GM19043 (cell line): ENCODE measurements around the gene TCEA3.

ENCODE experiments used
- ATAC-seq: cut with Tn5 transposase; IDR thresholded peaks from one replicate; pipeline ENCODE4 v1.9.1; 2021; ENCODE audit warnings: low read depth; ENCODE audit not compliant: unreplicated experiment

Gene TCEA3

DNA sequence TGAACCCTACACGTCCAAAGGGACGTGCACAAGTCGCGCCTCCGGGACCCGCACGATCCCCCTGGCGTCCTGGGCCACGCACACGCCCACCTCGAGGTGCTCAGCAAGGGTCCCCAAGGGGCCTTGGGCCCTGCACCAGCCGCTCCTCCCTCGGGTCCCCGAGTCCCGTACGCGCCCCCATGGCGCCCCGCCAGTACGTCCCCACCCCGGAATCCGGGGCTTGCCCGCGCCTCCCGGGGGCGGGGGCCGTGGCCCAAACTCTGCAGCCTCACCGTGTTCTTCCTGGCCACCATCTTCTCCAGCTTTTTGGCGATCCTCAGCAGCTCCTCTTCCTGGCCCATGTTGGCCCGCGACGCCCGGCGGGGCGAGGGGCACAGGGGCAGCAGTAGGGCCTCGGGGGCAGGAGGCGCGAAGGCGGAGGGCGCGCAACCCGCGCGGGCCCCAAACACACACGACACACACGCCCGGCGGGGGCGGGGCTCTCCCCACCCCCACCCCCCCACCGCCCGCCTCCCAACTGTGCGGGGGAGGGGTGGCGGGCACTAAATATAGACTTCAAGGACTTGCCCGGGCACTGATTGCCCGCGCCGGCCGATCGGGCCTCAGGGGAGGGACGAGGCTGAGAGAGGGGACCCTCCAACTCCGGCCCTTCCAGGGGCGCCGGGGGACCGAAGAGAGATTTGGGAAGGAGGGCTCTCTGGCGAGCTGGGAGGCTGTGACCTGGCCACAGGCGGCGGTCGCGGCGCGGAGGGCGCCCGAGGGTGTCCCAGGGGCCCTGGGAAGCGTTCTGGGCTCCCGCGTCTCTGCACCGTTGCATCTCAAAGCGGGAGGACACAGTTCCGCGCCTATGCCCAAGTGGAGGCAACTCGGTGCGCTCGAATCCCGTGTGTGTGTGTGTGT lies at the start of gene TCEA3:
Gene TCEA3, minus strand, starts transcription at position 456 of the 900 bp plus-strand sequence. Its CDS starts 115 bp downstream, at position 341.
- no peak for ATAC-seq

DNA sequence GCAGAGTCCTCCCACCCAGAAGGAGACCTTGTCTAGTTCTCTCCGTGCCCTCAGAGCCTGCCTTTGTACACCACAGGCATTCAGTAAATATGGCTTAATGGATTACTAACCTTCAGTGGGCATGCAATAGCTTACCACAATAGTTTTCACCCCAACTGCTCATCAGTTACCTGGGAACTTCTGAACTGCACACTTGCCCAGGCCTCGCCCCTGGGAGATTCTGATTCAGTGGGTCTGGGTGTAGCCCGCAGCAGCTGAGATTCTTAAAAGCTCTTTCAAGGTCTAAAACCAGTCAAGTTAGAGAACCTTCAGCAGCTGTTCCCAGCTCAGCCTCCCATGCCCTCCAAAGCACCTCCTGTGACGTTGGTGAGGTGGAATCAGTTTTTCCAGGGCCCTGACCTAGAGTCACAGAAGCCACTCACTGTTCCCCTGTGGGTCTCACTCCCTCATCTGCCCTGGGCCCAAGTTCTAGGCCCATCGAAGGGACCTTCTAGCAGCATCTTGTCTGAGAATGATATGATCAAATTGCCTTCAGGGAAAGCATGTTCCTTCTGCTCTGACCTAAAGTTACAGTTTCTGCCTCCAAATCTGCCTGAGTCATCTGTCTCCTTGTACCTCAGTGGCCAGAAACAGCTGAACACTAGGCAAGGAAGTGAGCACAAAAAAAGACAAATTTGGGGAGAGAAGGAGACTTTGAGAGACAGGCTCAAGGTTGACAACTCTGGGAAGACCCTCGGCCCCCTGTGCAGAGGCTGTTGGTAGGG lies 48.7 kb upstream of the TCEA3 start:
- no peak for ATAC-seq

DNA sequence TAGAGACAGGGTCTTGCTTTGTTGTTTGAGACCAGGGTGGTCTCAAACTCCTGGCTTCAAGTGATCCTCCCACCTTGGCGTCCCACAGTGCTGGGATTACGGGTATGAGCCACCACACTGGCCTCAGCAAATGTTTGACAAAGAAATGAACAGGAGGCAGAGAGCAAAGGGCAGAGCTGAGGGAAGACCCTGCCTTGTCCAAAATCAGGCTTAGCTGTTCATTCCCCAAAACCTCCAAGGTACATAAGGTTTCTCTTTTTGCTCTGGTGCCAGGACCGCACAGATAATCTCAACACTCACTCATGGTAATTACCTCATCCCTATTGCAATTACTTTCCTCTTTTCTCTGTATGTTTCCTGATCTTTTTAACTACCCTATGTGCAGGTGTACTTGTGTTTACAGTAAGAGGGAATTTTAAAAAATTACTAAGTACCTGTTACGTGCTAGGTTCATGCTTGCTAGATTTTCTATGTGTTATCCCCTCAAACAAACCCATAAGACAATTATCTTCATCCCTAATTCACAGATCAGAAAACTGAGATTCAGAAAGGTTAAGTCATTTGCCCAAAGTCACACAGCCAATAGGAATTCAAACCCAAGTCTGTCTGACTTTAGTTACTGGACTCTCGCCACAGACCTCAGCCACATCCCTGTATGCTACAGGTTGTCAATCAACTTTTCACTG lies 47.9 kb upstream of the TCEA3 start:
- ATAC-seq = no peak

DNA sequence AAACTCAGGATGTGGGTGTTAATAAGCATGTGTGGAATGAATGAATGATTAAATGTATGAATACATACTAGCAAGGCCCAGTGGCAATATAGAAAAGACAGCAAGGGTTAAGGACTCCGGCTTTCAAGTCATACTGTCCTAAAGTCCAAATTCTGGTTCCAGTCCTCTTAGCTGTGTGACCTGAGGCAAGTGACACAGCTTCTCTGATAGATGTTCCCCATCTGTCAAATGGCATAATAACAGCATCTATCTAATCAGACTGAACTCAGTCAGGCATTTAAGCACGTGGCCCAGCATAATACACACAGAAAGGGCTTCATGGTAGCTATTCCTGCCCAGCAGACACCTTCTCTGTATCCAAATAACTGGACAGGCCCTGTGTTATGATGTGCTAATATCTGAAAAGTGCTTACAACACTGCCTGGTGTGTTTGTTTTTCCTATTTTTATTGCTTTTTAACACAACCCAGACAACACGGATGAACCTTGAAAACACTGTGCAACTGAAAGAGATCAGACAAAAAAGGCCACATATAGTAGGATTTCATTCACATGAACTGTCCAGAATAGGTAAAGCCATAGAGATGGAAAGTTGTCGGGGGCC lies 47.0 kb upstream of the TCEA3 start:
- no peak for ATAC-seq

DNA sequence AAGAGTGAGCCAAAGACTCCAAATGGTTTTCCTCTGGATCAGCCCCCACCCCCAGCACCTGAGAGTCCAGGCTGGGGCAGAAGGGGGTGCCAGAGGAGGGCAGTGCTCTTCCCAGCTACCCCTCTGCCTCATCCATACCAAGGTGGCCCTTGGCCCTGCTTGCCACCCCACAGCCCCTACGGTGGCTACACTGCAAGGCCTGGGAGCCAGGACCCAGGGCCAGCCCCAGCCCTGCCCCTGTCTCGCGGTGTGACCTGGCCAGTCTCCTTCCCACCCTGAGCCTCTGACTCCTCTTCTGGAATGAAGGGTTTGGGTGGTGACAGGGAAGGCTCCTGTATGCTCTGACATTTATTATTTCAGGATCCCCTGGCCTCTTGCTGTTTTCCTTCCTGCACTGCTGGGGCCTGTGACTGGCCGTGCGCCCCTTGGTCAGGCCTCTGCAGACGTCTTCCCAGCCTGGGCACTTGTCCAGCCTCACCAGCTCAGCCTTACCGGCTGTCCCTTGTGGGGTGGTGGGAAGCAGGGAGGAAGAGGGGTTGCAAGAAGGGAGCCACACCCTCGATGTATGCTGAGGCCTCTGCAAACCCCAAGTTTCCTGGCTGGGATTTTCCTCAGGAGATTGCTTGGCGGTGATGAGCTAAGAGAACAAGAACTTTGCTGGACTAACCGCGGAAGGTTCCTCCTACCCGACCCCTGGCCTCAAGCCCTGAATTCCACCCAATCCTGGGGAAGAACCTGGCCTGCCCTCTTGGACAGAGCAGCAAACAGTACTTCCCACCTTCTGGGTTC lies 45.9 kb upstream of the TCEA3 start:
- ATAC-seq = no peak

DNA sequence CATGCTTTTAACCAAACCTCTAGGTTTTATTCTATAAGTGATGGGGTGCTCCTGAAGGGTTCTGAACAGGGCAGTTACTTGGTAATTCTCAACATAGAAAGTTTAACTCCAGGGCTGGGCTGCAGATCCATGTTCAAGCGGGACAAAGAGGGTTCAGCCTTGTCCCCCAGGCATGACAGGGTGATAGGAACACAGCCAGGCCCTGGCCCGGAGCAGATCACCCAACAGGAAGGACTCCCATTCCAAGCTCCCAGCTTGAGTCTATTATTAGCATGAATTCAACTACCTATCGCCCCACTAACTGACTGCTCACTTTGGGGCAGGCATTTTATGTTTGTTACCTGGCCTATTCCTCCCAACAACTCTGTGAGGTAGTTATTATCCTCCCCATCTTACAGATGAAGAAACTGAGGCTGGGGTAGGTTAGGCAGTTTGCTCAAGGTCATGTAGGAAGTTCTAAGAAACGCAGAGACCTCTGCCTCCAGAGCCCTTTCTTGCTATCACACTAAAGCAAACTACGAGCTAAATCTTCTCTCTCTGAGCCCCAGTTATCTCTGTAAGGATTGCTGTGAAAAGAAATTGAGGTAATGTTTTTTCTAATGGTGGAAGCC lies 44.9 kb upstream of the TCEA3 start:
- ATAC-seq = no peak

DNA sequence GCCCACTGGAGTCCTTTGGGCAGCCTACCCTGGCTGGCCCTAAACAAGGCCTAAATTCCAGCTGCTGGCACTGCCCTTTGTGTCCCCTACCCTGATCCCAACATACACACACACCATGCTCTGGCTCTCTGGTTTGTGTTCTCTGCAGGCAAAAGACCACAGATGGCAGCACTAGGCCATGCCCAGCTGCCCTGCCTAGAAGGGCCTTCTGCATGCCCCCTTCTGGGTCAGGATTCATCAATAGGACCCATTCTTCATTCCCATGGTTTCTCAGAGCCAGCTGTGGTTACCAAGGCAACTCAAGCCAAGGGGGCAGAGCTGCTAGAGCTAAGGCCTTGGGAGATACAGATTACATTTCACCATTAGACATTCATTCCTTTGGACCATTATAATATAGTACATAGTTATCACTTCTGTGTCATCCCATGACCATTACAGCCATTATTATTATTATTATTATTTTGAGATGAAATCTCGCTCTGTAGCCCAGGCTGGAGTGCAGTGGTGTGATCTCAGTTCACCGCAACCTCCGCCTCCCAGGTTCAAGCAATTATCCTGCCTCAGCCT lies 42.0 kb upstream of the TCEA3 start:
- ATAC-seq = no peak

DNA sequence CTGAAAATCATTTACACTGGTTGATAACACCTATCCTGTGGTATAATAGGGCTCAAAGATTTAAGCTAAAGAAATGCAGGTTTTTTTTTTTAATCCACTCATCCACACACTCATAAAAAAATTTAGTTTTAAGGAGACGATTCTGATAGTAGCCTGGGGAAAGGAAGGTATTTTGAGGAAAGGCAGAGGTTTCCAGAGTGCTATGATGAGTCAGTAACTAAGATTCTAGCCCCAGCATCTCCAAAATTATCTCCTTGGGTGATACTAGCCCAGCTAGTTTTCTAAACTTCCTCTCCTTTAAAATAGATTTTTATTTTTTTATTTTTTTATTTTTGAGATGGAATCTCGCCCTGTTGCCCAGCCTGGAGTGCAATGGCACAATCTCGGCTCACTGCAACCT lies 38.7 kb upstream of the TCEA3 start:
- no peak for ATAC-seq

DNA sequence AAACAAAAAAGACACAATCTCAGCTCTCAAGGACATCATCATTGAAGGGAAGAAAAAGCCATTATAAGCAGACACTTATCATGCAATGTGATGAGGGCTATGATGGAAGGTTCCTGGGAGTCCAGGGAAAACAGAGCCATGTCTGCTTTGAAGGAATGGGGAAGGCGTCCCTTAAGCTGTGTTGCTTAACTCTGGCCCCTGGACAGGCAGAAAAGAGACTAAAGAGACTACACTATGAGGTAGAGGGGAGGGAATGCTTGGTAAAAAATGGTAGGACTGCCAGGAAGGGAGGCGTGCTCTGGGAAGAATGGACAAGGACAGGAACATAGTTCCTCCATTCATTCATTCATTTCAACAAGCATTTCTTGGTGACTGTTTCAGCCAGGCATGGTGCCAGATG lies 38.2 kb upstream of the TCEA3 start:
- ATAC-seq = no peak

DNA sequence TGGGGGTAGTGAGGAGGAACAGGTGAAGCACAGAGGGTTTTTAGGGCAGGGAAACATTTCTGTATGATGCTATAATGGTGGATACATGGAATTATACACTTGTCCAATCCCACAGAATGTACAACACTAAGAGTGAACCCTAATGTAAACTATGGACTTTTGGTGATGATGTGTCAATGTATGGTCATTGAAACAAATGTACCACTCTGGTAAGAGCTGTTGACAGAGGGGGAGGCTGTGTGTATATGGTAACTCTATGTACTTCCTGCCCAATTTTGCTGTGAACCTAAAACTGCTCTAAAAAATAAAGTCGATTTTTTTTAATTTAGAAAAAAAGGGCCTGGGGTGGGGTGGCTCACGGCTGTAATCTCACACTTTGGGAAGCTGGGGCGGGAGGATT lies 36.5 kb upstream of the TCEA3 start:
- no peak for ATAC-seq

DNA sequence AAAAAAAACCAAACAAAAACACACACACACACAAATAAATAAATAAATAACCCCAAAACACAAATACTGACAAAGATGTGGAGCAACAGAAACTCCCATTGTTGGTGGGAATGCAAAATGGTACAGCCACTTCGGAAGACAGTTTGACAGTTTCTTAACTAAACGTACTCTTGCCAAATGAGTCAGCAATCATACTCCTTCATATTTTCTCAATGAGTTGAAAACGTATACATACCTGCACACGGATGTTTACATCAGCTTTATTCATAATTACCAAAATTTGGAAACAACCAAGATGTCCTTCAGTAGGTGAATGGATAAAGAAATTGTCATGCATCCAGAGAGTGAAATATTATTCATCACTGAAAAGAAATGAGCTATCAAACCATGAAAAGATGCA lies 36.0 kb upstream of the TCEA3 start:
- no peak for ATAC-seq

DNA sequence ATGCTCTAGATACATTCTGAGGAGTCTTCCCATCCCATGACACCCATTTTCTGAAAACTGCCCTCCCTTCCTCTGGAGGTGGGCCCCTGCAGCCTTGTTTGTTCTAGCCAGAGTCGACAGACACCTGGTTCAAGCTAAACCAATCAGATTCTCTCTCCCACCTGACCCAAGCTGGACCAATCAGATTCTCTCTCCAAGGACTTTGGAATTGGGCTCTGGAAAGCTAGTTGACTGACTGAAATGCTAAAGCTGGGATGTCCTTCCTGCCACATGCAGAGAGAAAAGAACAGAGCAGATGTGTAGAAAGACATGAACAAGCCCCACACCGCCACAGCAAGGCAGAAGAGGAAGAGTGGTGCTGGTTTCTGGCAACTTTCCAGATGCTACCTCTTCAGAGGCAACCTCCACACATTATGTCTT lies 34.8 kb upstream of the TCEA3 start:
- ATAC-seq = no peak

DNA sequence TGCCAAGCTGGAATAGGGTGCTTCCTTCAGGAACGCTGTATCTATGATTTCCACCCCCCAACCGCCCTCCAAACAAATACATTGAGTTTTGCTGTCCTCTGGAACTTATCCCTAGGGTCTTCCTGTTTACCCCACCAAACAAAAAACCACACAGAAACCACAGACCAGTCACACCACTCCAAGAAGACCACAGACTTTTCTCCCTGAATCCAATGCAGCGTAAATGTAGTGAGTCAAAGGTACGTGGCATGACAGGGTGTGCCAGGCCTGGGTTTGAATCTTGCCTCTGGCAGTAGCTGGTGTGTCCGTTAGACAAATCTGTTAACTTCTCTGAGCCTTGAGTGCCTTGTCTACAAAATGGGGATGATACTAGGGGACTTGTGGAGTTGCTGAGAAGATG lies 31.7 kb upstream of the TCEA3 start:
- no peak for ATAC-seq

DNA sequence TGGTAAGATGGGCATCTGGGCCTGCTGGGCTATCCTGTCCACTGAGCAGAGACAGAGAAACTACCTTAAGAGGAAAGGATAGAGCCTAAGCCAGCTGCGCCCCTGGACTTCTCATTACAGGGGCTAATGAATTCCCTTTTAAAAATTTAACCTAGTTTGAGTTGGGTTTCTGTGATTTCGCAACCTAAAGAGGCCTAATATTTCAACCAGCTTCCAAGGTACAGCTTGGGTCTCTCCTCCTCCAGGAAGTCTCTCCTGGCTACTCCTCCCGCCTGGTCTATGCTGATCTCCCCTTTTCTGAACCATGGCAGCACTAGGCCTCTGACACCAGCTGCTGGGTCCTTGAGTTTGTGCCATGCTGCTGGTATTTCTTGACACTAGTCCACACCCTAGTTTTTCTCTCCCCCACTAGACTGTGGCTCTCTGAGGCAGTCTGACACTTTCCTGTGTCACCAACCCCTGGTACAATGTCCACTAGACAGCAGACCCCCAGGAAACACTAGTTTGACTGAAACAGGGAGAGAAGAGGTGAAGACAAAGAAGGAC lies 29.0 kb upstream of the TCEA3 start:
- ATAC-seq = no peak

DNA sequence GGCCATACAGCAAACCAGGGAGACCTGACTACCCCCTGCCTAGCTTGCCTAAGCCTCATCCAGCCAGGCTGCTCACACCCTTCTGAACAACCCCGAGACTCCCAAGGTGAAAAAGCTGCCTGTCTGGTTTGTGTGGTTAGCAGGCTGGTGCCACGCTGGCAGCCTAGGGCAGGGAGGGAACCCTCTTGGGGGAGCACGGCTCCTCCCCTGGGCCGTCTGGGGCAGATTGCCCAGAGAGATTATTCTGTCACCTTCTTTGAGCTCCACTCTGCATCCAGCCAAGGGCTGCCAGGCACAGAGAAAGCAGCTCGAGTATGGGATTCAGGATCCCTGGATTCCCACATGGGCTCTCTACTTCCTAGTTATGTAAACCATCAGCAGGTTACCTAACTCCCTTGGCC lies 27.5 kb upstream of the TCEA3 start:
- ATAC-seq = no peak

DNA sequence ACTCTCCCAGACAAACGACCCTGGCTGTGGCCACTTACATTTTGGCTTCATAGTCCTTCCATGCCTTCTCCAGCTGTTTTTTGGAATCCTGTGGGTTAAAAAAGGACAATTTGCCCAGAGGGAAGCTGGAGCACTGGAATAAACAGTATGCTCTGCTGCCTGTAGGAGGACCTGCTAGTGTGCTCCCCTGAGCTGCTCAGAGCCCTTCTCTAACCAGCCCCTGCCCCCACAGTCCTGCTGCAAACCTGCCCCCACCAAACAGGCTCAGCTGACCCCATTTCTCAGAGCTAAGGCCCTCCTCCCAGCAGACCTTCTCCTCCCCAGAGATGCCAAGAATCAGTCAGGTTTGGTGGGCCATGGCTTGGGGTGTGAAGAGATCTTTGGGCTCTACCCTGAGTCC lies 26.9 kb upstream of the TCEA3 start:
- ATAC-seq = no peak

DNA sequence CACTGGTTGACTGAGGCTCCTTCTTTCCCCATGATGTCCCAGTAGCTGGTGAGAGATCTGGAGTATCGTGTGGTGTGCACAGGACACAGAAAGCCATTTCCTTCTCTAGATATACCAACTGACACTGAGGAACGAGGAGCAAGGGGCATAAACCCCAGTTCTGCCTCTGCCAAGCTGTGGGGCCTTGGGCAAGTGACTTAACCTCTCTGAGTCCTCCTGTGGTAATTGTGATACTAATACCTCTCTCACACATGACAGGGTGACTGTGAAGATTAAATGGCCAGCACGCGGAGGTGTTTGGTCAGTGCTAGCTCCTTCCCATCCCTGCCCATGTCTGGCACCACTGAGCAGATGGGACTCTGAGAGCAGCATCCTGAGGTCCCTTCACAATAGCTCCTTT lies 26.3 kb upstream of the TCEA3 start:
- no peak for ATAC-seq

DNA sequence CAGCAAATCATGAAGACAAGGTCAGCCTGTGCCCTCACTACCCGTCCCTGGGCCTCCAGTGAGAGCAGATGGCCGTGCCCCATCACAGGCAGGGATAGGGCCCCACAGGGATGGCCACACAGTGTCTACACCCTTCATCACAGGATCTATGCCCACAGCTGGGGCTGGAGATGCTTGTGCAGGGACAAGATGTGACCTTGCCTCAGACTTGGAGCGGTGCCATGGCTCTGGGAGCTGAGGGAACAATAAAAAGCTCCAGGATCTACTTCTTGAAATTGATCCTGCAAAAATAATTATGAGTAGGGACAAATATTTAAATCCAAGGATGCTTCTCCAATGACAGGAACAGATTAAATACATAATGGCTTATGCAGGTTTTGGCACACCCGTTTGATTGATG lies 25.4 kb upstream of the TCEA3 start:
- ATAC-seq = no peak

DNA sequence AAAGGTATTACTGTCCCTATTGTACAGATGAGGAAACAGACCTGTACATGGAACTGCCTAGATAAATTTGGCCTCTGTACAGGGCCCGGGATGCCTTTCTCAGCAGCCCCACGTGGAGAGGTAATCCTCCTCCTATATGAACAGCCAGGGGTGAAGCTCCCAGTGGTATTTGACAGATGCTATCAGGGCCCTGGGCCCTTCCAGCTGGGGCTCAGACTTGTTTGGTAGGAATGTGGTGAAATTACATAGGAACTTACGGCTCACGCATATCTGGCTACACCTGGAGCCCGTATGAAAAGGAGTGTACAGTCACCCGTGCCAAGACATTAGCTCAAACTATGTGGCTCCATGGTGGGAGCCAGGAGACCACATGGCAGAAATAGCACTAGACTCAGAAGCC lies 24.8 kb upstream of the TCEA3 start:
- no peak for ATAC-seq
